Mesenchymal stem cell (in vitro differentiated cells and primary cell): ENCODE results near the gene SAMD13.

Experiments used
- DNase-seq: peaks from one replicate; pipeline ENCODE4 v3.0.0-alpha.2; 2013
- H2AFZ ChIP-seq: one replicate; pipeline ENCODE4 v1.6.1; 2013; ENCODE audit warnings: low read depth, mild to moderate bottlenecking, control low read depth, inconsistent platforms, low read length, moderate library complexity
- H2AK5ac ChIP-seq: 2 replicates; pipeline ENCODE4 v1.6.1; 2013; ENCODE audit warnings: low read length, moderate library complexity, mild to moderate bottlenecking, inconsistent platforms; ENCODE audit not compliant: severe bottlenecking
- H2BK120ac ChIP-seq: one replicate; pipeline ENCODE4 v1.6.1; 2013; ENCODE audit warnings: low read depth, mild to moderate bottlenecking, inconsistent platforms, low read length, moderate library complexity
- H2BK12ac ChIP-seq, 2 experiments: one replicate each; pipeline ENCODE4 v1.6.1; 2013; ENCODE audit warnings: inconsistent platforms in 2 of 2, low read length in 2 of 2, mild to moderate bottlenecking in 2 of 2, moderate library complexity in 2 of 2, control low read depth in 1 of 2
- H2BK15ac ChIP-seq: one replicate; pipeline ENCODE4 v1.6.1; 2013; ENCODE audit warnings: mild to moderate bottlenecking, low read depth, inconsistent platforms; ENCODE audit not compliant: poor library complexity, severe bottlenecking
- H2BK5ac ChIP-seq: 2 replicates; pipeline ENCODE4 v1.6.1; 2013; ENCODE audit warnings: low read depth, mild to moderate bottlenecking, low read length, control low read depth, inconsistent platforms; ENCODE audit not compliant: poor library complexity, severe bottlenecking
- H3K14ac ChIP-seq, 2 experiments: one replicate each; pipeline ENCODE4 v1.6.1; 2013; ENCODE audit warnings: inconsistent platforms in 2 of 2, low read length in 2 of 2, control low read depth in 1 of 2, mild to moderate bottlenecking in 1 of 2, moderate library complexity in 1 of 2
- H3K18ac ChIP-seq, 2 experiments: one replicate each; pipeline ENCODE4 v1.6.1; 2013; ENCODE audit warnings: inconsistent platforms in 2 of 2, low read length in 2 of 2, control low read depth in 1 of 2, low read depth in 1 of 2, mild to moderate bottlenecking in 1 of 2
- H3K23ac ChIP-seq, 2 experiments: one replicate each; pipeline ENCODE4 v1.6.1; 2013; ENCODE audit warnings: inconsistent platforms in 2 of 2, low read length in 2 of 2, mild to moderate bottlenecking in 2 of 2, moderate library complexity in 2 of 2, control low read depth in 1 of 2
- H3K27ac ChIP-seq: 2 replicates; pipeline ENCODE4 v1.5.1; 2013; ENCODE audit warnings: mild to moderate bottlenecking, moderate library complexity, low read length, control low read depth, inconsistent platforms; ENCODE audit not compliant: poor library complexity, severe bottlenecking
- H3K27me3 ChIP-seq, 2 experiments: 2 replicates each; pipeline versions ENCODE4 v1.6.1 to v1.7.0; 2013; ENCODE audit warnings: low read length in 2 of 2, mild to moderate bottlenecking in 2 of 2, moderate library complexity in 2 of 2, control low read depth in 1 of 2, inconsistent platforms in 1 of 2; ENCODE audit not compliant: control insufficient read depth in 1 of 2, insufficient read depth in 1 of 2
- H3K36me3 ChIP-seq, 2 experiments: 2 replicates each; pipeline versions ENCODE4 v1.6.1 to v1.7.0; 2013; ENCODE audit warnings: low read length in 2 of 2, control low read depth in 1 of 2, inconsistent platforms in 1 of 2, low read depth in 1 of 2, mild to moderate bottlenecking in 1 of 2; ENCODE audit not compliant: insufficient read depth in 2 of 2, control insufficient read depth in 1 of 2
- H3K4ac ChIP-seq, 2 experiments: one replicate each; pipeline ENCODE4 v1.6.1; 2013; ENCODE audit warnings: inconsistent platforms in 2 of 2, low read length in 2 of 2, mild to moderate bottlenecking in 2 of 2, moderate library complexity in 2 of 2, control low read depth in 1 of 2, low read depth in 1 of 2
- H3K4me1 ChIP-seq: 2 replicates; pipeline ENCODE4 v1.6.1; 2013; ENCODE audit warnings: low read depth, low read length, control low read depth; ENCODE audit not compliant: control insufficient read depth, insufficient read depth
- H3K4me2 ChIP-seq: 2 replicates; pipeline ENCODE4 v1.6.1; 2013; ENCODE audit warnings: low read length, mild to moderate bottlenecking, inconsistent platforms; ENCODE audit not compliant: poor library complexity, severe bottlenecking
- H3K4me3 ChIP-seq, 2 experiments: 2 replicates each; pipeline versions ENCODE4 v1.5.1 to v1.7.0; 2013; ENCODE audit warnings: low read length in 2 of 2, mild to moderate bottlenecking in 2 of 2, control low read depth in 1 of 2, low read depth in 1 of 2; ENCODE audit not compliant: insufficient read depth in 1 of 2
- H3K79me1 ChIP-seq: replicated peaks from 2 replicates; pipeline ENCODE4 v1.6.1; 2013; ENCODE audit warnings: mild to moderate bottlenecking, control low read depth, low read length, inconsistent platforms; ENCODE audit not compliant: poor library complexity, severe bottlenecking
- H3K9ac ChIP-seq: 2 replicates; pipeline ENCODE4 v1.7.0; 2013; ENCODE audit warnings: mild to moderate bottlenecking, low read length, moderate library complexity
- H3K9me3 ChIP-seq: 2 replicates; pipeline ENCODE4 v1.7.0; 2013; ENCODE audit warnings: mild to moderate bottlenecking, low read length; ENCODE audit not compliant: control insufficient read depth
- H4K8ac ChIP-seq: one replicate; pipeline ENCODE4 v1.6.1; 2013; ENCODE audit warnings: inconsistent platforms, mild to moderate bottlenecking, low read length, moderate library complexity
- H4K91ac ChIP-seq: one replicate; pipeline ENCODE4 v1.6.1; 2013; ENCODE audit warnings: mild to moderate bottlenecking, low read length, inconsistent platforms
- WGBS: methylation state at CpG from one replicate; pipeline ENCODE4 v1.1.7; 2013; ENCODE audit warnings: mixed read lengths; 5-methylcytosine and 5-hydroxymethylcytosine counted together

SAMD13 gene

DNA sequence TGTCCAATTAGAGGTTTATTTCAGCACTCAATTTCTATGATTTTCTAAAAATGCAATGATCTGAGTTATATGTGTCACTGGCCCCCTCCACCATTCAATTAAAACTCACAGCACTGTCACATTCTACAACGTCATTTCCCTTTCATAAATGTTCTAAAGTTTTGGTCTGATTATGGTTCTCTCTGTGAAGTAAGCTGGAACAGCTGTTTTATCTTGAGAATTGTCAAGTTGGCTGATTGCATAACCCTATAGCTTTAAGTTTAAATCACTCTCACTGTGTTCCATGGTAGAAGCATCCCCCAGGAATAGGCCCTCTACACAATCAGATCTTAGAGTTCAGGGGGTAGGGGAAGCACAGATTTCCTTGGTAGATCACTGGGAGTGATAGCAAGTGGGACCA lies 55.4 kb downstream of the SAMD13 start:
- Histone ChIP-seq H3K4me3 (no peak overlapping the region), H2BK5ac (no peak overlapping the region), H3K9me3 (no peaks in the 10 kb centered on the region), H3K4me2 (no peak overlapping the region), H3K36me3 (no peaks in the 10 kb centered on the region), H2BK12ac (no peak overlapping the region), H3K4ac (no peak overlapping the region), H3K27me3 (no peaks in the 10 kb centered on the region), H3K9ac (no peak overlapping the region), H3K18ac (no peak overlapping the region), H3K79me1 (no peaks in the 10 kb centered on the region), H4K91ac (no peak overlapping the region), H3K14ac (no peak overlapping the region), H2BK15ac (no peak overlapping the region), H3K23ac (no peak overlapping the region), H3K4me1 (no peaks in the 10 kb centered on the region), H2BK120ac (no peak overlapping the region), H2AFZ (no peak overlapping the region), H2AK5ac (no peak overlapping the region), H4K8ac (no peak overlapping the region), H3K27ac (no peak overlapping the region)
- no CpG with 5 or more reads among the region's 1 CpG for WGBS
- DNase-seq, result no peak

GRCh38 chr1:84358695-84359094 lies 57.2 kb downstream of the SAMD13 start:
- Histone ChIP-seq H2AK5ac (no peak overlapping the region), H3K36me3 (no peaks in the 10 kb centered on the region), H2BK120ac (no peak overlapping the region), H3K14ac (no peak overlapping the region), H3K18ac (no peak overlapping the region), H3K79me1 (no peaks in the 10 kb centered on the region), H3K4me3 (no peak overlapping the region), H3K23ac (no peak overlapping the region), H3K27me3 (no peaks in the 10 kb centered on the region), H3K4me1 (no peaks in the 10 kb centered on the region), H3K4me2 (no peak overlapping the region), H3K4ac (no peak overlapping the region), H2AFZ (no peak overlapping the region), H4K91ac (no peak overlapping the region), H3K27ac (no peak overlapping the region), H3K9ac (no peak overlapping the region), H3K9me3 (no peaks in the 10 kb centered on the region), H4K8ac (no peak overlapping the region), H2BK15ac (no peak overlapping the region), H2BK12ac (no peak overlapping the region), H2BK5ac (no peak overlapping the region)
- no peak for DNase-seq
- WGBS, result 76% methylated on average over 3 of the region's 4 CpGs

GRCh38 chr1:84360316-84360715 lies 58.8 kb downstream of the SAMD13 start:
- Histone ChIP-seq H2AFZ (no peak overlapping the region), H2BK5ac (no peak overlapping the region), H2BK12ac (no peak overlapping the region), H3K18ac (no peak overlapping the region), H3K4ac (no peak overlapping the region), H3K79me1 (no peaks in the 10 kb centered on the region), H4K8ac (no peak overlapping the region), H3K27ac (no peak overlapping the region), H3K9me3 (no peaks in the 10 kb centered on the region), H2BK15ac (no peak overlapping the region), H3K36me3 (no peaks in the 10 kb centered on the region), H4K91ac (no peak overlapping the region), H3K9ac (no peak overlapping the region), H3K4me2 (no peak overlapping the region), H3K4me1 (no peaks in the 10 kb centered on the region), H2AK5ac (no peak overlapping the region), H3K14ac (no peak overlapping the region), H3K27me3 (no peaks in the 10 kb centered on the region), H3K4me3 (no peak overlapping the region), H2BK120ac (no peak overlapping the region), H3K23ac (no peak overlapping the region)
- WGBS, result 81% methylated on average over 1 of the region's 1 CpG
- DNase-seq, result no peak

DNA sequence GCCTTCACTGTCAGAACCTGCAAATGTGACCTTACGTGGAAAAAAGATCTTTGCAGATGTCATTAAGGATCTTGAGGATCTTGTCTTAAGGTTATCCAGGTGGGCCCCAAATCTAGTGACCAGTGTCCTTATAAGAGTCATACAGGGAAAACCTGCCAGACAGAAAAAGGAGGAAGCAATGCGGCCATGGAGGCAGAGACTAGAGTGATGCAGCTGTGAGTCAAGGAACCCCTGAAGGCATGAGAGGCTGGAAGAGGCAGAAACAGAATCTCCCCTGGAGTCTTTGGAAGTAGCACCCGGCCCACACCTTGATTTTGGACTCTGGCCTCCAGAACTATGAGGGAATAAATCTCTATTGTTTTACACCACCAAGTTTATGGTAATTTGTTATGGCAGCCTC lies 60.3 kb downstream of the SAMD13 start:
- Histone ChIP-seq H3K27me3 (no peaks in the 10 kb centered on the region), H3K4ac (no peak overlapping the region), H3K36me3 (no peaks in the 10 kb centered on the region), H3K9ac (no peak overlapping the region), H2BK12ac (no peak overlapping the region), H3K23ac (no peak overlapping the region), H3K9me3 (no peaks in the 10 kb centered on the region), H3K4me1 (peaks cover 7% of the 10 kb centered on the region), H2AK5ac (no peak overlapping the region), H3K18ac (no peak overlapping the region), H3K79me1 (no peaks in the 10 kb centered on the region), H4K8ac (no peak overlapping the region), H2AFZ (no peak overlapping the region), H2BK5ac (no peak overlapping the region), H4K91ac (no peak overlapping the region), H3K27ac (no peak overlapping the region), H3K4me2 (no peak overlapping the region), H2BK120ac (no peak overlapping the region), H3K4me3 (no peak overlapping the region), H3K14ac (no peak overlapping the region), H2BK15ac (no peak overlapping the region)
- no peak for DNase-seq
- WGBS, result 99% methylated on average over 3 of the region's 3 CpGs
